OCI-LY1 (cell line): Measurements from ENCODE around the gene GLDC.

Experiments
- EZH2 ChIP-seq: fragments of 200-600 bp; sonication (generic), shearing (Covaris generic); IDR thresholded peaks from 2 replicates; pipeline ENCODE4 v1.8.0; 2017; ENCODE audit warnings: borderline replicate concordance, mixed run types, mild to moderate bottlenecking, antibody characterized with exemption, low read length, moderate library complexity, mixed read lengths
- TF ChIP-seq, protein P1 (sequence below): fragments of 200-600 bp; sonication (generic), shearing (Covaris generic); IDR thresholded peaks from 2 replicates; pipeline ENCODE4 v1.5.1; 2017; ENCODE audit warnings: mild to moderate bottlenecking, antibody characterized with exemption, low read length, moderate library complexity, mixed read lengths

DNA sequence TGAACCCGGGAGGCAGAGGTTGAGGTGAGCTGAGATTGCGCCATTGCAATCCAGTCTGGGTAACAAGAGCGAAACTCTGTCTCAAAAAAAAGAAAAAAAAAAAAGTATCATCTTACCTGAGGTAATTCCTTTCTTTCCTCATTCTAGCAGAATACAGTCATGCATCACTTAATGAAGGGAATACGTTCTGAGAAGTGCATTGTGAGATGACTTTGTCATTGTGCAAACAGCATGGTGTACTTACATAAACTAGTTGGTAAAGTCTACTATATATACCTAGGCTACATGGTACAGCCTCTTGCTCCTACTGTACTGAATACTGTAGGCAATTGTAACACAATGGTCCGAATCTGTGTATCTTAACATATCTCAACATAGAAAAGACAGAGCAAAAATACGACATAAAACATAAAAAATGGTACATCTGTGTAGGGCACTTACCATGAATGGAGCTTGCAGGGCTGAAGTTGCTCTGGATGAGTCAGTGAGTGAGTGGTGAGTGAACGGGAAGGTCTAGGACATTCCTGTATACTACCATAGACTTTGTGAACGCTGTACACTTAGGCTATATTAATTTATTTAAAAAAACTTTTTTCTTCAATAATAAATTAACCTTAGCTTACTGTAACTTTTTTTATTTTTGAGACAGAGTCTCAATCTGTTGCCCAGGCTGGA lies 100.4 kb downstream of the GLDC start:
- TF ChIP-seq, protein P1, sequence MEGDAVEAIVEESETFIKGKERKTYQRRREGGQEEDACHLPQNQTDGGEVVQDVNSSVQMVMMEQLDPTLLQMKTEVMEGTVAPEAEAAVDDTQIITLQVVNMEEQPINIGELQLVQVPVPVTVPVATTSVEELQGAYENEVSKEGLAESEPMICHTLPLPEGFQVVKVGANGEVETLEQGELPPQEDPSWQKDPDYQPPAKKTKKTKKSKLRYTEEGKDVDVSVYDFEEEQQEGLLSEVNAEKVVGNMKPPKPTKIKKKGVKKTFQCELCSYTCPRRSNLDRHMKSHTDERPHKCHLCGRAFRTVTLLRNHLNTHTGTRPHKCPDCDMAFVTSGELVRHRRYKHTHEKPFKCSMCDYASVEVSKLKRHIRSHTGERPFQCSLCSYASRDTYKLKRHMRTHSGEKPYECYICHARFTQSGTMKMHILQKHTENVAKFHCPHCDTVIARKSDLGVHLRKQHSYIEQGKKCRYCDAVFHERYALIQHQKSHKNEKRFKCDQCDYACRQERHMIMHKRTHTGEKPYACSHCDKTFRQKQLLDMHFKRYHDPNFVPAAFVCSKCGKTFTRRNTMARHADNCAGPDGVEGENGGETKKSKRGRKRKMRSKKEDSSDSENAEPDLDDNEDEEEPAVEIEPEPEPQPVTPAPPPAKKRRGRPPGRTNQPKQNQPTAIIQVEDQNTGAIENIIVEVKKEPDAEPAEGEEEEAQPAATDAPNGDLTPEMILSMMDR, result no peak
- no peak for TF ChIP-seq EZH2
